Prostate gland (tissue), 2 donors: ENCODE measurements around the gene IRF6. TPM values are rescaled to one million over a fixed set of nuclear protein-coding genes. Genes with fewer than 3 reads are reported as not detected.

ENCODE experiments used
- total RNA-seq, 2 donors: library from RNA; depleted of rRNA; stranded (reverse); fragments of >200 nt; gene quantifications; one replicate each; pipeline ENCODE4 v1.1.0, GENCODE V29; 2016

Gene IRF6
- total RNA-seq, 2 donors from 2014 or later, result 59.8 to 118 TPM

Other genes starting within 250 kb of the IRF6 start
- gene CAMK1G, start 222.4 kb downstream of the IRF6 start, total RNA-seq, result 1 to 10 TPM in 1 of 2 donors, under 1 TPM in 1; 0.18 to 1.6 TPM
- 10 to 100 TPM; 43.7 to 92.8 TPM for gene LAMB3, start 153.7 kb downstream of the IRF6 start, total RNA-seq
- gene G0S2, start 130.7 kb downstream of the IRF6 start, total RNA-seq, result 10 to 100 TPM; 13.3 to 46.4 TPM
- 10 to 100 TPM in 1 of 2 donors, 1 to 10 TPM in 1; 9.3 to 29.1 TPM for gene HSD11B1, start 101.3 kb downstream of the IRF6 start, total RNA-seq
- gene TRAF3IP3, start 50.1 kb downstream of the IRF6 start, total RNA-seq, result 1 to 10 TPM in 1 of 2 donors, under 1 TPM in 1; 0.73 to 1.6 TPM
- gene C1orf74, start 21.6 kb downstream of the IRF6 start, total RNA-seq, result 1 to 10 TPM; 5.0 to 6.8 TPM
- 1 to 10 TPM; 6.0 to 8.1 TPM for gene UTP25, start 21.8 kb upstream of the IRF6 start, total RNA-seq
- gene SYT14, start 132.1 kb upstream of the IRF6 start, total RNA-seq, result 1 to 10 TPM in 1 of 2 donors, under 1 TPM in 1; 0.41 to 6.0 TPM